ENCODE results near the gene SESN3.

- TF ChIP-seq POLR2A (IDR thresholded peaks at IDR 0.05) (no peak), CTCF (IDR thresholded peaks at IDR 0.05) (no peak)
Measured at GRCh38 chr11:95153857-95154246, 77.2 kb downstream of the SESN3 start.
